GM18867 (cell line): Measurements from ENCODE around the gene SLCO4A1.
"Not testable (repeated sequence)": the region's sequence is repeated elsewhere in the genome, so short reads cannot be mapped to it uniquely, and the experiment has no call there.

Source experiments
- ATAC-seq: cut with Tn5 transposase; IDR thresholded peaks from one replicate; pipeline ENCODE4 v1.9.1; 2021; ENCODE audit warnings: mild to moderate bottlenecking, moderate library complexity; ENCODE audit not compliant: unreplicated experiment

The SLCO4A1 gene

DNA sequence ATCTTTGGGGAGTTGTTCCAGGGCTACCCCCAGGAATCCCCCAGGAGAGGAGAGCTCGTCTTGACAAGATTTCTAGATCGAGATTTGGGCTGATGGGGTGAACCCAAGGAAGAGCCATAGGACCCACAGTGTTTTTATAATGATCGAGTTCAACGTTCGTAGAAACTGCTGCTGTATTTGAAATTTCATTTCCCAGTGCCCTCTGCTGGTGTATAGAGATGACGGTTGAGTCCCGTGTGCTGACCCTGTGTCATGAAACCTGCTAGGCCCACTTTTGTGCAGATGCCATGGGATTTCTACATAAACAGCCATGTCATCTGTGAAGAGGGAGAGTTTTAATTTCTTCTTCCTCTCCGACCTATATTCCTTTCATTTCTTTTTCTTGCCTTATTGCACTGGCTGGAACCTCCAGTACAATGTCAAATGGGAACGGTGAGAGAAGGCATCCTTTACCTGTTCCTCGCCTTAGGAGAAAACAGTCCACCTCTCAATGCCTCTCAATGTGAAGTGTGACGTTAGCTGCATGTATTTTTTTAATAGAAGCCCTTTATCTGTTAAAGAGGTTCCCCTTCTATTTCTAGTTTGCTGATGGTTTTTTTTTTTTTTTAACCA is 37.8 kb downstream of the SLCO4A1 start:
- no peak for ATAC-seq

DNA sequence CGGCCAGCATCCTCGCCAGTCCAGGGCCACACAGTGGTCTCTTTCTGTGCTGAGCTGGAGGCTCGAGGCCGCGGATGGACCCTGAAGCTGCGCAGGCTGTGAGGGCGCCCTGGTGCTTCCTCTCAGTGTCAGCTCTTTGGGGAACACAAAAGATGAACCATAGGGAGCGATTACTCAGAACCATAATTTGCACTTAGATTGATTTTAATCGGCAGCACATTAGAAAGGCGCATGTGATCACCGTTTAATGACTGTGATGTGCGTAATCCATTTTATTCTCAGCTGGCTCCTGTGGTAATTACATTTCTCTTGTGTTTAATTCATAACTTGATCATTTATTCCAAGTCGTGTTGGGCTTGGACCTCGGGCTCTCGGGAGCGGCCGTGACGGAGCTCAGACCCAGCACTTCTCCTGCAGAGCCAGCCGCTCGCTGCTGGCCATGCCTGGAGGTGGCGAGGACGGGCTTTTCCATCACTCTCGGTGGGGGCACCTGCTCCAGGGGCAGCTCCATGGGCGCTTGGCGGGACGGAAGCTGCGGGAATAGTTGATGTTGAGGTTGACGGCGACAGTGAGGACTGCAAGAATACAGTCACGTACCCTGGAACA is 40.7 kb downstream of the SLCO4A1 start:
- ATAC-seq = no peak

DNA sequence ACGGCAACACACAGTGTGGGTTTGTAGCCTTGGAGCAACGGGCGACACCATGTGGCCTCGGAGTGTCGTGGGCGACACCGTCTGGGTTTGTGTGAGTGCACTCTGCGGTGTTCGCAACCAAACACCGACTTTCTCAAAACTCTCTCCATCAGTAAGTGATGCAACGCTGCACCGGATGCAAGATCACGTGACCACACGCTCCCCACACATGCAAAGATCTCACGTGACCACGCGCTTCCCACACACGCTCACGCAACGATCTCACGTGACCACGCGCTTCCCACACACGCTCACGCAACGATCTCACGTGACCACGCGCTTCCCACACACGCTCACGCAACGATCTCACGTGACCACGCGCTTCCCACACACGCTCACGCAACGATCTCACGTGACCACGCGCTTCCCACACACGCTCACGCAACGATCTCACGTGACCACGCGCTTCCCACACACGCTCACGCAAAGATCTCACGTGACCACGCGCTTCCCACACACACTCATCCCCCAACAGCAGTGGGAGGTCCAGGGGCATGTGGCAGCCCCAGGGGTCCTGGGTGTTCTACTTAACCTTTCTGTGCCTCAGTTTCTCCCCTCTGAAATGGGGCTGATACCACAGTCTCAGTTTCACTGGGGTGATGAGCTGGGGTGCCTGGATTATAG is 41.5 kb downstream of the SLCO4A1 start:
- ATAC-seq = not testable (repeated sequence)

DNA sequence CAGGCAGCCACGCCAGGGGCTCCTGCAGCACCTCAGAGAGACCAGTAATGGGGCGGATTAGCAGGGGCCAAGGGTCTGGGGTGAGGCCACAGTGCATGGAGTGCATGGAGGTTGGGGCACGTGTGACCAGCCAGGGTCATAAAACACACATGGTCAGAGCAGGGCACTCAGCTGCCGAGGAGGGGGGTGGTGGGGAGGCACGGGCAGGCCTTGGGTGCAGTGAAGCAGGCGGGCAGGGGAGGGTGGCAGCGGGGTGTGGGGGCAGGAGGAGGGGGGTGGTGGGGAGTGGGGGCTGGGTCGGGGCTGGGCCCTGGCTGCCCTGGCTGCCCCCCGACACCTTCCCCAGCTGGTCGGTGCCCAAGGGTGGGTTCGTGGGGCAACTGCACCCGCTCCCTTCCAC is 42.7 kb downstream of the SLCO4A1 start:
- ATAC-seq = no peak

DNA sequence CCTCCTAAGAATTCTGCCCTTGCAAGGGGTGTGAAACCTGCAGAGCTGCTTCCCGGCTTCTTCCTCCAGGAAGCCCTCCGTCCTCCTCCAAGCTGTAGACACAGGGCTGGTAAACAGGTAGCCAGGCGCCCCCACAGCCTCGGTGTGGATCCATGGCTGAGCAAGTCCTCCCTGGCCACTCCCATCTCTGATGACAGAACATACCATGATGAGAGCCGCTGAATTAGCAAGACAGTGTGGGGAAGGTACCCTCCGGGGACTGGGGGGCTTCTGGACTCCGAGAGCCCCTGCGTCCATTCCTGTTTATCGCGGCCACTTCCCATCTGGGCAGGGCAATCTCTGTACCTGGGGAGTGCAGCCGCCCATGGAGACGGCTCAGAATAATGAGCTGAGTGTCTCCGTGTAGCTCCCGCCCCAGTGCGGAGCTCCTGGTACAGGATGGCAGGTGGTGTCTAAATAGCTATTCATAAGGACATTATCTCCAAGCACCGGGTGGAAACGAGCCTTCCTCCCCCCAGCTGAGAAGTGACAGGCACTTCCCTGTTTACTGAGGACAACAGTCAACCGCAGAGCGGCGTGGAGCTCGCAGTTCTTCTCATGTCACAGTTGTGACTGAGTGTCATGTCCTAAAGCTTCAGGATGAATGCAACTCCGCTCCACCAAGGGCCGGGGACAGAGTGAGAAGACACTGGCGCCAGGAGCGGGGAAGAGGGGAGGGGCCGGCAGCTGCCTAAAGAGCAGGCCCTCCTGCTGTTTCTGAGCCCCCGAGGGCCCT is 43.7 kb downstream of the SLCO4A1 start:
- ATAC-seq = no peak

DNA sequence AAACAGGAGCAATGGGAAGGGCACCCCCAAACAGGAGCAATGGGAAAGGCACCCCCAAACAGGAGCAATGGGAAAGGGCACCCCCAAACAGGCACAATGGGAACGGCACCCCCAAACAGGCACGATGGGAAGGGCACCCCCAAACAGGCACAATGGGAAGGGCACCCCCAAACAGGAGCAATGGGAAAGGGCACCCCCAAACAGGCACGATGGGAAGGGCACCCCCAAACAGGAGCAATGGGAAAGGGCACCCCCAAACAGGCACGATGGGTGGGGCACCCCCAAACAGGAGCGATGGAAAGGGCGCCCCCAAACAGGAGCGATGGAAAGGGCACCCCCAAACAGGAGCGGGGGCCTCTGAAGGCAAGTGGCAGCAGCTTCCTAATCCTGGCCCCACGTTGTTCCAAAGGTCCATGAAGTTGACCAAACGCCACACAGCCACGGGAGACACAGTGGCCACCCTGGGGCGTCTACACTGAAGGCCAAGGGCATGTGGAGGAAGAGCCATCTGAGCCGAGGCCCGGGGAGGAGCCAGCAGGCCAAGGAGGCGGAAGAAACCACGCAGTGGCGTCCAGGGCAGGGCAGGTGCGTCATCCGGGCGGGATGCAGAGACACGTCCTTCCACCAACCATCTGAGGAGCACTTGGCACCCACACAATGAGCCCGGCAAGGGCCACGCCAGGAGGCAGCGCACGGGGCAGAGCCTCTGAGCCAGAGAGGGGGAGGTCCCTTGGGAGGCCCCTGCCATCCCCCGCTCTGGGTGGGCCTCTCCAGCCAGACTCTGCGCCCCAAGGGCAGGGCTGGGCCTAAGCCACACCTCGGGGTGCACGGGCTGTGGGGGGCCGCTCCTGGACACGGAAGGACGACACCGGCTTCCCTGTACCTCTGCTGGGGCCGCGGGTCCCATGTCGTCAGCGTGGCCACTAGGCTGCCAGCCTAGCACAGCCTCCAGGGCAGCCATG is 44.8 kb downstream of the SLCO4A1 start:
- no peak for ATAC-seq

DNA sequence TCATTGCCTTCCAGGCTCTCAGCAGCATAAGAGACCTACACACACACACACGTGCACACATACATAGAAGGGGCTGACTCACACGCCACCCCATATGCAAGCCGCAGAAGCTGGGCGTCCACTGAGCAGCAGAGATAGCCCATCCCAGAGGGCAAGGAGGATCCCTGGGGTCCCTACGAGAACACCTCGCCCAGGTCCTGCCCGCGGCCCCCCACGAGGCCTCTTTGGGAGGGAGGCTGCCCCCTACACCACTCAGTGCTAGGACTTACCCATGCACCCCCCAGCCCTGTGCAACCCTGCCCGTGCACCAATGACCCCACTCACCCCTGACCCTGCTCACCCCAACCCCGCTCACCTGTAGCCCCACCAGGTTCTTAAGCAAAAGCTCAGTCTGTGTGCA is 45.8 kb downstream of the SLCO4A1 start:
- no peak for ATAC-seq

DNA sequence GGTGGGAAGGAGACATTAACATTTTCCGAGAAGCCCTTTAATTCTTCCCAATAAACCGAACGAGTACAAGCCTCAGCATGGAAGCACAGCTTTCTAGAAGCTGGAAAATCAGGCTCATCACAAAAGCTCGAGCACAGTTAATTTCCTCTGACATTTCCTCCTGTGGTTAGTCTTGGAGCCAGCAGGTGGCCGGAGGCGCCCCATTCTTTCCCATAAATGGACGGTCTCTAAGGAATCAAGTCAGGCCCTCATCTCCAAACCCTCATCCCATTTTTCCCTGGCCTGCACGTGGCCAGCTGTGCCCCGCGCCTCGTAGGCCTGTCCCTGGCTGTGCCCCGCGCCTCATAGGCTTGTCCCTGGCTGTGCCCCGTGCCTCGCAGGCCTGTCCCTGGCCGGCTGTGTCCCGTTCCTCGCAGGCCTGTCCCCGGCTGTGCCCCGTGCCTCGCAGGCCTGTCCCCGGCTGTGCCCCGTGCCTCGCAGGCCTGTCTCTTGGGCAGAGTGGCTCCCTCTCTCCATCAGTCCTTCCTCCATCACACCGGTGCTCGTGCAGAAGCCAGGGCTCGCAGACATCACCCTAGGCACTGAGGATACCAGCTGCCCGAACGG is 46.7 kb downstream of the SLCO4A1 start:
- ATAC-seq = no peak

DNA sequence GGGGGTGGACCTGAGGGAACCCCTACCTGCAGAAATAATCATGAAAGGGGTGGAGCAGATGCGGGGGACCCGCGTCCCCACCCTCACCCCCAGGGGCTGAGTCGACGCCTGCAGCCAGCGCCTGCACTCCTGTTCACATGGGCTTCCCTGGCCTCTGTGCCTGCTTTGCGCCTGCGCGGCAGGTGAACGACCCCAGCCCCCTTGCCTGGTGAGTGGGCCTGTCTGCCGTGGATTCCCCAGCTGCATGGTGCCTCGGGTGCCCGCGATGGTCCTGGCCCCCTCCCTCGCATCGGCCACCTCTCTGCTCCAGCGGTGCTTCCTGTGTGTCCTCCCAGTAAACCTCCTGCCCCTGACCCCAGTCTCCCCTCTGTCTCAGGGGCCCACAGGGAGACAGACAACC is 47.6 kb downstream of the SLCO4A1 start:
- no peak for ATAC-seq

DNA sequence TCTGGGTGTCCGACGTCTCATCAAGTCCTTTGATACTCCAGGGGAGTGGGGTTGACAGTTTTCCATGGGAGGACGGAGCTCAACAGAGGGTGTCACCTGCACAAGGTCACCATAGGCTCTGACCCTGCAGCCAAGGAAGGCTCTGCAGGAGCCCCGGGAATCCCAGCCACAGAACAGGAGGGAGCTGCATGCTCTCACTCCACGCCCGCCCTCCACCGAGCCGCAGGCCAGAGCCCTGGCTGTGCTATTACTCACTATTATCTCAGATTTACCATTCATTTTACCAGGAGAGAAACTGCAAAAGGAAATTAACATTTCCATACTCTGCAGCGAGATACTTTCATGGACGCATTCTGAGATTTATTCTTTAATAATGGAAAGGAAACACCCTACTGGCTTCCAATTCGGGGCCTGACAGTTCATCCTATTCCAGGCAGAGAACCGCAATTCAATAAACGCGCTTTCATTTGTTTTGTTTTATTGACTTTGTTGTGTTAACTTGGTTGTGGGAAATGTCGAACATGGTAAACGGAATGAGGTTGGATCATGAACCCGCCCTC is 48.0 kb downstream of the SLCO4A1 start:
- no peak for ATAC-seq

DNA sequence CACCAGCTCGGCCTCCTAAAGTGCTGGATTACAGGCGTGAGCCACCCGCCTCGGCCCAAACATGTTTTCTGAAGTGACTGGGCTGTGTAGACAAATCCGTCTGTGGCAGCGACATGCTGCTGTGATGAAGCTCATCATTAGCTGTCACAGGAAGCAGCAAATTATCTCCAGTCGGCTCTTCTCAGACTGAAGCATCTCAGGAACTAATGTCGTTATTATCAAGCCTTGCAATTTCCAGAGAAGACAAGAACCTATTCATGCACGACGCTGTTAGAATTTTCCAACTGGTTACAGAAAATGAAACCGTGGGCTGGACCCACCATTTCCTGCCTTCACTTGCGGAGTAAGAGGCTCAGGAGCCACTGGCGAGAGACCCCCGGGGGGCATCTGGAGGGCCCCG is 49.2 kb downstream of the SLCO4A1 start:
- no peak for ATAC-seq

DNA sequence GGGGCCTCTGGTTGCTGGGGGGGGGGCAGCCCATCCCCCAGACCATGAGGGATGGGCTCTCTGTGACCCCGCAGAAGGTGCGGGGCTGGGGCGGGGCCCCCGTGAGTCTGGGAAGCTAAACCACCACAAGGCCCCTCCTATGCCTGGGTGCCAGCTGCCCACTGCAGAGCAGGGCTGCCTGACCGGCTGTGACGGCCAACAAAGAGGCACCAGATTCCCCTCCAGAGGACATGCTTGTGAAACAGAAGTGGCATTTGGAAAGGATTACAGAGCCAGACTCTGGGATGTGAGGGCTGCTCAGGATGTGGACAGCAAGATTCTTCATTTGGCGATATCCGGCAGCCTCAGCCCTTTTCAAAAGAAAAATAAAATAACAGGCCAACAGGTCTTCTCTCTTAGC is 49.9 kb downstream of the SLCO4A1 start:
- no peak for ATAC-seq

DNA sequence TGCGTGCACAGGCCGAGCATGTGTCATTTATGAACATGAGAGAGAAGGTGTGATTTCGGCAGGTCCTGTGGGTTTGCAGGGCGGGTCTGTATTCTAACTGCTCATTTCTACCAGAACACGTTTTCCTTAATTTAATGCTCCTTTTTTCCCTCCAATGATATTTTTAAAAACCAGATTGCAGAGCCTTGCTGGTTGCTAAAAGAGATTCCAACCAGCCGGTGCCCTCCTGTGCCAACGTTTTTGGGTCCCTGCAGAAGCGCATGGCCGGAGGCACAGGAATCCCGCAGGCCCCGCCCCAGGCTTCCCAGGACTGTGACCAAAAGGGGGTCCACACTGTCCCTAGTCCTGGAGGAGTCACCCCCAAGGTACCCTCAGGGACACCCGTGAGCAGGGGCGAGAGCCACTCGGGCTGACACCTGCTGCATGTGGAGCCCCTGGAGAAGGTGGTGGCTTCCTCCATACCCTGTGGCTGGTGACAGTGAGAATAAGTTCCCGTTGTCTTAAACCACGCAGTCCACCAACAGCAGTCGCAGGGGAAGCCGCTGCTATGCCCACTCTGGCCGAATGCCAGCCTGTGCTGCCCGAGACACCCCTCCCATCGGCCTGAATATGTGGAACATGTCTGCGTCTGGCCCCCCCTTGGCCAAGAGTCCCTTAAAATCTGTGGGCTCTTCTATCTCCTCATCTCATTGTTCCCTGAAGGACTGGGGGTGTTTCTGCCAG is 50.7 kb downstream of the SLCO4A1 start:
- no peak for ATAC-seq

DNA sequence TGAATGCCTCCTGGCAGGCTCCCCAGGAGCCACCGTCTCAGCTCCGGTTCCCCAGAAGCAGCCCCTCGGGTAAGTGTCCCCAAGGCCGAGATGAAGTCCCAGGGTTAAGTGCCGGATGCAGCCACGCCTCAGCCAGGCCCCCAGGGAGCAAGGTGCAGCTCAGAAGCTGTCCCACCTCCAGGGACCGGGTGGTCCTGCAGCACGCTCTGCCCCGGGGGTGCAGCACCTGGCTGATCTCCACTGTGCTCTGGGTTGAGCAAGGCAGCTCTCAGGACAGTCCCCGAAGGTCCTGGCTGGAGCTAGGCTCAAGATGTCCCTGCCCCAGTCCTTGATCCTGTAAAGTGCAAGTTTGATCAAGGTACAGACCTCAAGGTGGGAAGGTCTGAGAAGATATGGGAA is 51.2 kb downstream of the SLCO4A1 start:
- no peak for ATAC-seq

DNA sequence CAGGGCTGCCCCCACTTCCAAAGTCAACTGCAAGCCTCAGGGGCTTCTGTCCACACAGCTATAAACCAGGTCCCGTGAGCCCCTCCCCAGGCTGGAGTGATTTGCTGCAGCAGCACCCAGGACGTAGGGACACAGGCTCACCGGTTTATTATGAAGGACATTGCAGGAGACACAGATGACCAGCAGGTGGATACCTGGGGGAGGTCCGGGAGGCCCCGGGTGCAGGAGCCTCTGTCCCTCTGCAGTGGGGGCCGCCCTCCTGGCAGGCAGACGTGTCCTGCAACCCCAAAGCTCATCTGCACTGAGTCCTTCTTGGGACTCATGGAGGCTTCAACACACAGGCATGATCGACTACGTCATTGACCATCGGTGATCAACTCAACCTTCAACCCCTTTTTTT is 51.8 kb downstream of the SLCO4A1 start:
- ATAC-seq = no peak

DNA sequence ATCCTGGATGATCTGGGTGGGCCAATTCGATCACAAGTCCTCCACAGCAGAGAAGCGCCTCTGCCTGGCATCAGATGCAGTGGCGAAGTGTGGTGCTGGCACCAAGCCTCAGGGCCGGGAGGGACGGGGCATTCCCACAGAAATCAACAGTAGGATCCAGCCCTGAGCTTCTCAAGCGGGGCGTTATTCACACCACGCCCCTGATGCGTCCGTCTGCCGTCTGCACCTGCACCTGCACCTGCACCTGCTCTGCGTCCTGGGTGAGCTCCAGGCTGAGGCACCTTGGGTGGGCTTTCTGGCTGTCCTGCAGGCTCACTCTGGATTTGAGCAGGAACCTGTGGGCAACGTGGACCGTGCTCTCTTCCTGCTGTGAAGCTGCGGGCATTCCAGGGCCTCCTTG is 52.6 kb downstream of the SLCO4A1 start:
- no peak for ATAC-seq

DNA sequence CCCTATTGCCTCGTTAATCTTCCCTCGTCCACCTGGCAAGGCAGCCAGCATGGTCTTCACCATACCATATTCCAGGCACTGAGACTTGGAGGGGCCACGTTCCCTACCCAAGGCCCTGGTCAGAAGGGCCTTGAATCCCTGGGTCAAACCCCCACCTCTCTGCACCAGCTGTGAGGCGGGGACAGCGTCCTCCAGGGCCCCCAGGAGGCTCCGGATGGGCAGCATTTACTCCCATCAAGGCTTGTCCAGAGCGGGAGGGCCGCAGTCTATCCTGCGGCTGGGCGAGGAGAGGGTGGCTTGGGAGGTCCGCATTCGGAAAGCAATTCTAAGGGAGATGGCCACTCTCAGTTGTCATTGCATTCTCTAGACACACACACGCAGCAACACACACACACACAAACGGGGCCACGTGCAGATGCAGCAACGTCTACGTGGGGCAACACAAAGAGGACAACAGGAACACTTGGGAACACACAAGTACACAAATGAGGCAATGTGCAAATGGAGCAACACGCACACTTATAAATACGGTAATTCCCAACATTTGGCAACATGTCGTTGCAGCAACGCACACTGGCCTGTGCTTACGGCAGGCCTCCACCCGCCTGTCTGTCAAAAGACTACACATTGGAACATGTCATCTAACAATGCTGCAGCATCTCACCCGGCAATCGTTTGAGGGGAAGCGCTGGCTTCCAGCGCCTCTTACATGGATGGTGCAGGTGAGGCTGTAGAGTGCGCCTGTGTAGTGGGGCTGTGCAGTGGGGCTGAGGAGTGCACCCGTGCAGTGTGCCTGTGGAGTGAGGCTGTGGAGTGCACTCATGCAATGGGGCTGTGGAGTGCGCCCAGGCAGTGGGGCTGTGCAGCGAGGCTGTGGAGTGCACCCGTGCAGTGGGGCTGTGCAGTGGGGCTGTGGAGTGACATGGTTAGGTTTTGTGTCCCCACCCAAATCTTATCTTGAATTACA is 53.4 kb downstream of the SLCO4A1 start:
- ATAC-seq = no peak

DNA sequence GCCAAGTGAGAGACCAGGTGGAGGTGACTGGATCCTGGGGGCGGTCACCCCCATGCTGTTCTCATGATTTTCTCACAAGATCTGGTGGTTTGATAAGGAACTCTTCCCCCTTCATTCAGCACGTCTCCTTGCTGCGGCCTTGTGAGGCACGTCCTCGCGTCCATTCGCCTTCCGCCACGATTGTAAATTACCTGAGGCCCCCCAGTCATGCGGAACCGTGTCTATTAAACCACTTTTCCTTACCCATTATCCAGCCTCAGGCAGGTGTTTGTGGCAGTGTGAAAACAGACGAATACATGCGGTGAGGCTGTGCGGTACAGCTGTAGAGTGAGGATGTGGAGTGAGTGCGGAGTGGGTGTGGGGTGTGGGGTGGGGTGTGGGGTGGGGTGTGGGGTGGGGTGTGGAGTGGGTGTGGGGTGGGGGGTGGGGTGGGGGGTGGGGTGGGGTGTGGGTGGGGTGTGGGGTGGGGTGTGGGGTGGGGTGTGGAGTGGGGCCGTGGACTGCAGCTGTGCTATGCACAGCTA is 54.2 kb downstream of the SLCO4A1 start:
- ATAC-seq = no peak
